Cerebellar cortex (tissue), 1 donor: ENCODE measurements around the gene PACS1.

Source experiments
- DNase-seq: peaks from one replicate; pipeline ENCODE4 v3.0.0-alpha.2; 2015; ENCODE audit warnings: low spot score

PACS1 gene

DNA sequence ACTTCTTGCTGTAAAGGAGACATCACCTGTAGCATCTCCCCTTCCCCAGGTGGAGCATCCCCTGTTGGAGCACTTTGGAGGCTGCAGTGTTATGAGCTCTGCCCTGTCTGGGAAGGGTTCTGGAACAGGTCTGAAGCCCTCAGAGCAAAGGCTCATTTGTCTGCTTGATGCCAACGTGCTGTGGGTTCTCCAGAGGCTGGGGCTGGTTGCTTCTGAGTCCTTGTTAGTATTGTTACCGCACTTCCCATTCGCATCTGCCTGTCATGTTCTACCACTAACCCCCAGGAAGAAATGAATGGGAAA is 73.1 kb downstream of the PACS1 start:
- no peak for DNase-seq

DNA sequence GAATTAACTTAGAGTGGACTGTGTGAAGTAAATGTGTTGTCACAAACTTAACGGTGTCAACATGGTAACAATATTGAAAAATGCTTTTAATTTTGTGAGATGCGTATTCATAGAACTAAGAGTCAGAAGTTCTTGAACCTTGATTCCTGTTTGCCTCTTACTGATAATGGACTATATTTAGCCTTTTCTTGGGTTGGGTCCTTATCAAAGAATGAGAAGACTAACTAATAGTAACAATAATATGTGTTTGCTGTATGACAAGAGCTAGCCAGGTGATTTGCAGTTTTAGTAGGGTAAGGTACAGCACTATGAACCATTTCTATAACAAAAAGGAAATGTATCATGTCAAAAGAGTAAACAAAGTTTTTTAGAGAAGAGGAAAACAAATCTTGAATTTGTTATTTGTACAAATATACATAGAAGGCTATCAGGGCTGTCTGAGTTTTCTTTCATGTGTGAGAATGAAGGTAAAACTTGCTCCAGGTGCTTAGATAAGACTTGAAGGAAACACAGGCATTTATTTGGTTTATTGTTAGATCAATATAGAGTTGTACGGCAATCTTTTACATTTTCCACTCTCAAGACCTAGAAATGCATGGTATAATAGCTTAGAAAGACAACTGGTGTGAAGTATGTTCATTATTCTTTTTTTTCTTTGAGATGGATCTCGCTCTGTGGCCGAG is 74.1 kb downstream of the PACS1 start:
- DNase-seq, result no peak

- no peak for DNase-seq
Observed at GRCh38 chr11:66146074-66146473, 76.0 kb downstream of the PACS1 start.

DNA sequence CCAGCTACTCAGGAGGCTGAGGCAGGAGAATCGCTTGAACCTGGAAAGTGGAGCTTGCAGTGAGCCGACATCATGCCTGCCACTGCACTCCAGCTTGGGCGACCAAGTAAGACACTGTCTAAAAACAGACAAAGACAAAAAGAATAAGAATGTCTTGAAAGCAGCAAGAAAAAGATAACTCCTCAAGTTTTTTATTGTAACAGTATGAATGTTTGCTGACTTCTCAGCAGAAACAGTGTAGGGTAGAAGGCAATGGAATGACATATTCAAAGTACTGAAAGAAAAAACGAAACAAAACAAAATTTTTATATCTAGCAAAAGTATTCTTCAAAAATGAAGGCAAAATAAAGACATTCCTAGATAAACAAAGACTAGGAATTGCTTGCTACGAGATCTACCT is 76.9 kb downstream of the PACS1 start:
- no peak for DNase-seq

GRCh38 chr11:66150140-66150539 is 80.1 kb downstream of the PACS1 start:
- no peak for DNase-seq

DNA sequence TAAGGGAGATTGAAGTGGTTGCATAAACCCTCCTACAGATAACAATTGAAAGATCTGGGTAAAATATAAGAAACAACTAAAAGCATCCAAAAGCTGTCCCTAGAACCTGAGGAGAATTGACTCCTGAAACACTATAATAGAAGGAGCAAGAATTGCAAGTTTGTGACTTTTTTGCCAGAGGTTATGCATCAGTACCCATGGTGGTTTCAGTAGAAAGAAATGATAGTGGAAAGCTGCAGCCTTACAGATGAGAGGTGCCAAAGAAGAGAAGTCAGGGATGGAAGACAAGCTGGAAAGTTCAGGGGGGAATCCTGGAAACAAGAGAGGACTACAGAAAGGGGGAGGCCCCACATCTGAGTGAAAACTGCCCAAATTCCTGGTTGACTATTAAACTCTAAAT is 80.7 kb downstream of the PACS1 start:
- DNase-seq, result no peak

DNA sequence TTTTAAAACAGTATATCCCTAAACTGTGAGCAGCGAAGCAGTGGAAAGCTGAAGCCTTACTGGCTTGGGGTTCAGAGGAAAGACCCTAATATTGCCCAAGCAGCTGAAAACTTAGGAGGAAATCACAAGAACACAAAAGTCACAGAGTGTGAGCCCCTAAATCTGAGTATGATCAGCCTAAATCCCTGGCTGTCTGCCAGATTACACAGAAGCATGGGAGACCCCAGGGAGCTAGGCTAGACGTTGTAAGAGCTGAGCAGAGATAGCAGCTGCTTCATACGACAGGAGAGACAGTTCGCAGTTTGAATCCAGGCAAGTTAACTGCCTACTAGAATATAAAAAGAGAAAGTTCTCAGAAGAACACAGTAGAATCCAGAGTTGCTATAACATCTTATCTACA is 81.2 kb downstream of the PACS1 start:
- DNase-seq, result no peak

DNA sequence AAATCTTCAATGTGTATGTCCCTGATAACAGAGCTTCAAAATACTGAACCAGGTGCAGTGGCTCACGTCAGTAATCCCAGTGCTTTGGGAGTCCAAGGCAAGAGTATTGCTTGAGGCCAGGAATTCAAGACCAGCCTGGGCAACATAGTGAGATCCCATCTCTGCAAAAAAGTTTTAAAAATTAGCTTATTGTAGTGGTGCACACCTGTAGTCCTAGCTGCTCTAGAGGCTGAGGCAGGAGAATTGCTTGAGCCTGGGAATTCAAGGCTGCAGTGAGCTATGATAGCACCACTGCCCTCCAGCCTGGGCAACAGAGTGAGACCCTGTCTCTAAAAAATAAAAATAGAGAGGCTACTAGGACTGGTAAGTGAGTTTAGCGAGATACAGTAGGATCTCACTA is 84.0 kb downstream of the PACS1 start:
- no peak for DNase-seq

- no peak for DNase-seq
Observed at GRCh38 chr11:66155387-66156073, 85.5 kb downstream of the PACS1 start.

- no peak for DNase-seq
Observed at GRCh38 chr11:66157182-66157864, 87.3 kb downstream of the PACS1 start.

DNA sequence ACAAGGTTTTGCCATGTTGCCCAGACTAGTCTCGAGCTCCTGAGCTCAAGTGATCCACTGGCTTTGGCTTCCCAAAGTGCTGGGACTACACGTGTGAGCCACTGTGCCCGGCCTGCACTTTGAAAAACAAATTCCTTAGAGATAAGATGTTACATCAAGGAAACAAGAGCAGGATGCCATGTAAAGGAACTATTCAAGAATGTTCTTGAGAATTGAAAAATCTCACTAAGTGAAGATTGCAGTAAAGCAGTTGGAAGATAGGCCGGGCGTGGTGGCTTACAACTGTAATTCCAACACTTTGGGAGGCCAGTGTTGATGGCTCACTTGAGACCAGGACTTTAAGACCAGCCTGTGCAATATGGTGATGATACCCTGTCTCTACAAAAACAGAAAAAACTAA is 88.1 kb downstream of the PACS1 start:
- no peak for DNase-seq

- peak; percentile 28 for DNase-seq
Observed at GRCh38 chr11:66159324-66159984, 89.4 kb downstream of the PACS1 start.

- DNase-seq, result no peak
Observed at GRCh38 chr11:66160709-66161108, 90.6 kb downstream of the PACS1 start.

DNA sequence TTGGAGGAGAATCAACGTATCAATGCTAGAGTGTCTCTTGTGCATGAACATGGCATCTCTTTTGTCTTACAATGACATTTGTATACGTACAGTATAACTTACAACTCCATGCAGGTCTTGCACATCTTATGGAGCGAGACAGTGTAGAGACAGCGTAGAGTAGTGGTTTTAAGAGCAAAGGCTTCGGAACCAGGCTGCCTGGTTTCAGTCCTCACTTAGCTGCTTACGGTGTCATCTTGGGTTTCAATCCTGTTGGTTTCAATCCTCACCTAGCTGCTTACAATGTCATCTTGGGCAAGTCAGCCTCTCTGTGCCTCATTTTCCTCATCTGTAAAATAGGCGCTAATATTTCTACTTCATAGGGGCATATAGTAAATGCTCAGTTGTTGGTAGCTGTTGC is 98.2 kb downstream of the PACS1 start:
- no peak for DNase-seq

GRCh38 chr11:66172146-66172545 is 102.1 kb downstream of the PACS1 start:
- no peak for DNase-seq

- DNase-seq, result no peak
Observed at GRCh38 chr11:66176650-66177049, 106.6 kb downstream of the PACS1 start.

- no peak for DNase-seq
Observed at GRCh38 chr11:66178183-66178582, 108.1 kb downstream of the PACS1 start.

DNA sequence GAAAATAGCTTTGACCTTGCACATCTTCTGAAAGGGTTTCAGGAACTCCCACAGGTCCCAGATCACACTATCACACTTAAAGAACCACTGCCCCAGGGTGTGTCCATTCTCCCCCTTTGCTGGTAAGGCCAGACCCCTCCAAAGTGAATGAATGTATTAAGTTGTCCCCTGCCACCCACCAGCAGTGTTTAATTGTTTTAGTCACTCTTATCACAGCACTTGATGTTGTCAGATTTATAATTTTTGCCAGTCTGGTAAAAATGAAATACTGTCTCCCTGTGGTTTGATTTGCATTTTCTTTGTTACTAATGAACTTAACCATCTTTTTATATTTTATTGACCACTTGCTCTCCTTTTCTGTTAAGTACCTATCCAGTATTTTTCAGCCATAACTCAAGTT is 108.8 kb downstream of the PACS1 start:
- DNase-seq, result no peak

GRCh38 chr11:66181632-66182315 is 111.7 kb downstream of the PACS1 start:
- no peak for DNase-seq

DNA sequence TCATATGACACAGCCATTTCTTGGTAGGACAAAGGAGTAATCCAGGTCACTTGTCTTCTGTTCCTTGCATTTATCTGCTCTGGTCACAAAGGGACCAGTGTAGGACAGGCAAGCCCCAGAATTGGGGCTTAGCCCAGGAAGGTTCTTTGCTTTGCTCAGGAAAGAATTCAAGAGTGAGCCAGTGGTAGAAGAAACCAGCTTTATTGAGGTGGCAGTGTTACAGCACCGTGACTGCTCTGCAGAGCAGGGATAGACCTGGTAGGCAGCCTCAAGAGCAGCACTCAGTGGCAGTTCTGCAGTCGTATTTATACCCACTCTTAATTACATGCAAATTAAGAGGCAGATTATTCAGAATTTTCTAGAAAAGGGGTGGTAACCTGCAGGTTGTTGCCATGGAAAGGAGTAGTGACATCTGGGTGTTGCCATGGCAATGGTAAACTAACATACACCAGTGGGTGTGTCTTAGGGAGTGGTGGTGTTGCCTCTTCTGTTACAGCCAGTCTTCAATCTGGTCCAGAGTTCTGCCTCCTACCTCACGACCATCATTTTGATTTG is 113.5 kb downstream of the PACS1 start:
- DNase-seq, result no peak

GRCh38 chr11:66184728-66185127 is 114.7 kb downstream of the PACS1 start:
- no peak for DNase-seq

- no peak for DNase-seq
Observed at GRCh38 chr11:66186470-66186869, 116.4 kb downstream of the PACS1 start.
